Stimulated activated CD8-positive, alpha-beta memory T cell treated with anti-CD3 and anti-CD28 coated beads, Interleukin-12 subunit alpha, Interleukin-12 subunit beta, amount 100 ng/mL, for 24 hours (primary cell): Measurements from ENCODE around the gene WBP2.

Experiments
- DNase-seq: peaks from one replicate; pipeline ENCODE4 v3.0.0-alpha.2; 2020; ENCODE audit errors: extremely low read depth

The WBP2 gene

GRCh38 chr17:75845058-75845711 lies 9.9 kb downstream of the WBP2 start:
- no peak for DNase-seq

GRCh38 chr17:75844530-75845057 lies 10.5 kb downstream of the WBP2 start:
- no peak for DNase-seq

- DNase-seq = no peak
These were observed 11.3 kb downstream of the WBP2 start, which contains the start of gene UNC13D for GRCh38 chr17:75843577-75844529. Gene UNC13D (minus strand): TSS chr17:75844404. CDS start chr17:75844337, 67 bp downstream.

- no peak for DNase-seq
These were observed 12.1 kb downstream of the WBP2 start for GRCh38 chr17:75842963-75843576.

- no peak for DNase-seq
These were observed 12.7 kb downstream of the WBP2 start for GRCh38 chr17:75842411-75842810.

GRCh38 chr17:75840799-75841164 lies 14.4 kb downstream of the WBP2 start:
- DNase-seq = no peak

GRCh38 chr17:75839942-75840798 lies 15.0 kb downstream of the WBP2 start:
- no peak for DNase-seq

- DNase-seq = no peak
These were observed 16.7 kb downstream of the WBP2 start for GRCh38 chr17:75838410-75838809.

- no peak for DNase-seq
These were observed 17.2 kb downstream of the WBP2 start for GRCh38 chr17:75837899-75838298.

GRCh38 chr17:75836605-75837004 lies 18.5 kb downstream of the WBP2 start:
- no peak for DNase-seq

- DNase-seq = no peak
These were observed 19.5 kb downstream of the WBP2 start for GRCh38 chr17:75835654-75835987.

GRCh38 chr17:75834928-75835653 lies 20.0 kb downstream of the WBP2 start:
- DNase-seq = no peak

GRCh38 chr17:75834279-75834920 lies 20.7 kb downstream of the WBP2 start:
- no peak for DNase-seq

GRCh38 chr17:75832652-75833400 lies 22.3 kb downstream of the WBP2 start:
- DNase-seq = no peak

- DNase-seq = no peak
These were observed 22.9 kb downstream of the WBP2 start for GRCh38 chr17:75832164-75832651.

- no peak for DNase-seq
These were observed 24.0 kb downstream of the WBP2 start for GRCh38 chr17:75831032-75831571.

GRCh38 chr17:75830164-75831031 lies 24.7 kb downstream of the WBP2 start:
- DNase-seq = no peak

GRCh38 chr17:75829747-75830146 lies 25.4 kb downstream of the WBP2 start:
- no peak for DNase-seq
